Neural cell (in vitro differentiated cells): Measurements from ENCODE around the gene ZNF783.

Experiments
- EP300 ChIP-seq: fragments of 450-650 bp; conservative IDR thresholded peaks from 2 replicates; pipeline ENCODE4 v1.6.1; 2014; ENCODE audit warnings: antibody characterized with exemption, mild to moderate bottlenecking, moderate library complexity; ENCODE audit not compliant: poor library complexity, severe bottlenecking
- MXI1 ChIP-seq: fragments of 450-650 bp; conservative IDR thresholded peaks from 2 replicates; pipeline ENCODE4 v1.6.1; 2014; ENCODE audit warnings: antibody characterized with exemption, mild to moderate bottlenecking; ENCODE audit not compliant: poor library complexity, severe bottlenecking
- POLR2AphosphoS5 ChIP-seq: IDR thresholded peaks from 2 replicates; pipeline ENCODE4 v1.6.1; 2012
- SMC3 ChIP-seq: fragments of 450-650 bp; conservative IDR thresholded peaks from 2 replicates; pipeline ENCODE4 v1.6.1; 2014; ENCODE audit warnings: antibody characterized with exemption, mild to moderate bottlenecking, moderate library complexity; ENCODE audit not compliant: poor library complexity
- TF ChIP-seq, protein P1 (sequence below): IDR thresholded peaks from 2 replicates; pipeline ENCODE4 v1.6.1; 2012; ENCODE audit warnings: borderline replicate concordance
- TF ChIP-seq, protein P2 (sequence below): fragments of 450-650 bp; IDR thresholded peaks from 2 replicates; pipeline ENCODE4 v1.5.1; 2014; ENCODE audit warnings: antibody characterized with exemption, mild to moderate bottlenecking, moderate library complexity; ENCODE audit not compliant: poor library complexity, severe bottlenecking

DNA sequence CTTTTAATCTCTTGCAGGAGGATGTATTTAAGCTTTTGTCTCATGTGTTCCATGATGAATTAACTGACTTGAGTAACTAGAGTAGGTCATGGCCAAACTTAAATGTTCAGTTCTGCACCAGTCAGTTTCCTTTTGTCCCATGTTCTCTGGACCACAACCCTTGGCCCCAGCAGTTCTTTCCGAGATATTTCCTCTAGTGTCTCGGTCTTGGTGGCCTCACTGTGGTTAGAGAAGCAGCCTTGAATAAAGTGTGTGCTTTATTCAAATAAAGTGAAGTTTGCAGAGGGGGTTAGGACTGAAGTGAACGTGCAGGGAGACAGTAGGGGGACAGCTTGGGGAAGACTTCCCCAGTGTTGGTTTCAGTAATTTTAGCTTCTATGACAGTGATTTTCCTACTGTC lies 13.2 kb upstream of the ZNF783 start:
- TF ChIP-seq SMC3 (no peak), POLR2AphosphoS5 (no peak), MXI1 (no peak), EP300 (no peak)
- TF ChIP-seq, protein P1, sequence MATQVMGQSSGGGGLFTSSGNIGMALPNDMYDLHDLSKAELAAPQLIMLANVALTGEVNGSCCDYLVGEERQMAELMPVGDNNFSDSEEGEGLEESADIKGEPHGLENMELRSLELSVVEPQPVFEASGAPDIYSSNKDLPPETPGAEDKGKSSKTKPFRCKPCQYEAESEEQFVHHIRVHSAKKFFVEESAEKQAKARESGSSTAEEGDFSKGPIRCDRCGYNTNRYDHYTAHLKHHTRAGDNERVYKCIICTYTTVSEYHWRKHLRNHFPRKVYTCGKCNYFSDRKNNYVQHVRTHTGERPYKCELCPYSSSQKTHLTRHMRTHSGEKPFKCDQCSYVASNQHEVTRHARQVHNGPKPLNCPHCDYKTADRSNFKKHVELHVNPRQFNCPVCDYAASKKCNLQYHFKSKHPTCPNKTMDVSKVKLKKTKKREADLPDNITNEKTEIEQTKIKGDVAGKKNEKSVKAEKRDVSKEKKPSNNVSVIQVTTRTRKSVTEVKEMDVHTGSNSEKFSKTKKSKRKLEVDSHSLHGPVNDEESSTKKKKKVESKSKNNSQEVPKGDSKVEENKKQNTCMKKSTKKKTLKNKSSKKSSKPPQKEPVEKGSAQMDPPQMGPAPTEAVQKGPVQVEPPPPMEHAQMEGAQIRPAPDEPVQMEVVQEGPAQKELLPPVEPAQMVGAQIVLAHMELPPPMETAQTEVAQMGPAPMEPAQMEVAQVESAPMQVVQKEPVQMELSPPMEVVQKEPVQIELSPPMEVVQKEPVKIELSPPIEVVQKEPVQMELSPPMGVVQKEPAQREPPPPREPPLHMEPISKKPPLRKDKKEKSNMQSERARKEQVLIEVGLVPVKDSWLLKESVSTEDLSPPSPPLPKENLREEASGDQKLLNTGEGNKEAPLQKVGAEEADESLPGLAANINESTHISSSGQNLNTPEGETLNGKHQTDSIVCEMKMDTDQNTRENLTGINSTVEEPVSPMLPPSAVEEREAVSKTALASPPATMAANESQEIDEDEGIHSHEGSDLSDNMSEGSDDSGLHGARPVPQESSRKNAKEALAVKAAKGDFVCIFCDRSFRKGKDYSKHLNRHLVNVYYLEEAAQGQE = no peak
- TF ChIP-seq, protein P2, sequence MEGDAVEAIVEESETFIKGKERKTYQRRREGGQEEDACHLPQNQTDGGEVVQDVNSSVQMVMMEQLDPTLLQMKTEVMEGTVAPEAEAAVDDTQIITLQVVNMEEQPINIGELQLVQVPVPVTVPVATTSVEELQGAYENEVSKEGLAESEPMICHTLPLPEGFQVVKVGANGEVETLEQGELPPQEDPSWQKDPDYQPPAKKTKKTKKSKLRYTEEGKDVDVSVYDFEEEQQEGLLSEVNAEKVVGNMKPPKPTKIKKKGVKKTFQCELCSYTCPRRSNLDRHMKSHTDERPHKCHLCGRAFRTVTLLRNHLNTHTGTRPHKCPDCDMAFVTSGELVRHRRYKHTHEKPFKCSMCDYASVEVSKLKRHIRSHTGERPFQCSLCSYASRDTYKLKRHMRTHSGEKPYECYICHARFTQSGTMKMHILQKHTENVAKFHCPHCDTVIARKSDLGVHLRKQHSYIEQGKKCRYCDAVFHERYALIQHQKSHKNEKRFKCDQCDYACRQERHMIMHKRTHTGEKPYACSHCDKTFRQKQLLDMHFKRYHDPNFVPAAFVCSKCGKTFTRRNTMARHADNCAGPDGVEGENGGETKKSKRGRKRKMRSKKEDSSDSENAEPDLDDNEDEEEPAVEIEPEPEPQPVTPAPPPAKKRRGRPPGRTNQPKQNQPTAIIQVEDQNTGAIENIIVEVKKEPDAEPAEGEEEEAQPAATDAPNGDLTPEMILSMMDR = no peak
